Ovary (tissue), 3 donors: ENCODE data around the gene GRIK4.

ENCODE experiments used
- CTCF ChIP-seq, 3 donors: fragments of 450-650 bp in 2 of 3; fragments of 200-600 bp in 1 of 3; IDR thresholded peaks; one replicate each; pipeline versions ENCODE4 v1.5.1 to v1.8.0; 2016 to 2022; ENCODE audit warnings: antibody characterized with exemption in 3 of 3, mild to moderate bottlenecking in 1 of 3
- EP300 ChIP-seq: sonication (generic); formaldehyde crosslinking; IDR thresholded peaks from one replicate; pipeline ENCODE4 v1.6.1; 2017; ENCODE audit warnings: antibody characterized with exemption
- POLR2A ChIP-seq: fragments of 450-650 bp; IDR thresholded peaks from one replicate; pipeline ENCODE4 v1.6.1; 2017; ENCODE audit warnings: antibody characterized with exemption, mild to moderate bottlenecking, moderate library complexity
- donor health status: DM: no; HTN: no; CAD: no.

DNA sequence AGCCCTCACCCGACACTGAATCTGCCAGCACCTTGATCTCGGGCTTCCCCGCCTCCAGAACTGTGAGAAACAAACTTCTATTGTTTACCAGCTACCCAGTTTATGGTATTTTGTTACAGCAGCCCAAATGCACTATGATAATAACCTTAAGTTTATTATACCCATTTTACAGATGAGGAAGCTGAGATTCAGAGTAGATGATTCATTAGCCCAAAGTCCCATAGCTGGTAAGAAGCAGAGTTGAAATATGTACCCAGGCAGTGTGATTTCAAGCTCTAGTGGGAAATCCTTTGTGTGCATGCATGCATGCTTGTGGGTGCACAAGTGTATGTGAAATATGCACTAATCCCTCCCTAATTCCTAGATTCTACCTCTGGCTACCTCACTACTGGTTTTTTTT lies 7.9 kb downstream of the GRIK4 start:
- TF ChIP-seq CTCF (IDR thresholded peaks at IDR 0.05) (no peak), POLR2A (no peak), EP300 (no peak)
